ENCODE measurements around the gene SIRT7.

SIRT7 gene

GRCh38 chr17:81885869-81886548 lies 32.0 kb downstream of the SIRT7 start:
- peaks cover 86% of the 10 kb centered on the region for H3K36me3 ChIP-seq (ENCODE audit: control insufficient read depth, insufficient read depth, low read length)
- no peaks in the 10 kb centered on the region for H3K9me3 ChIP-seq (ENCODE audit: control insufficient read depth, insufficient read depth, low read depth, low read length)
- no peak overlapping the region for H3K27ac ChIP-seq (ENCODE audit: low read depth, low read length)
- H3K4me3 ChIP-seq (ENCODE audit: low read depth, low read length), result no peak overlapping the region
- no peak overlapping the region for H3K9ac ChIP-seq (ENCODE audit: low read length)
- H3K27me3 ChIP-seq (ENCODE audit: control insufficient read depth, insufficient read depth, low read length), result no peaks in the 10 kb centered on the region
- H3K4me1 ChIP-seq (ENCODE audit: control insufficient read depth, insufficient read depth, low read length), result peaks cover 6% of the 10 kb centered on the region; the same call in 1 of the 2 replicates

DNA sequence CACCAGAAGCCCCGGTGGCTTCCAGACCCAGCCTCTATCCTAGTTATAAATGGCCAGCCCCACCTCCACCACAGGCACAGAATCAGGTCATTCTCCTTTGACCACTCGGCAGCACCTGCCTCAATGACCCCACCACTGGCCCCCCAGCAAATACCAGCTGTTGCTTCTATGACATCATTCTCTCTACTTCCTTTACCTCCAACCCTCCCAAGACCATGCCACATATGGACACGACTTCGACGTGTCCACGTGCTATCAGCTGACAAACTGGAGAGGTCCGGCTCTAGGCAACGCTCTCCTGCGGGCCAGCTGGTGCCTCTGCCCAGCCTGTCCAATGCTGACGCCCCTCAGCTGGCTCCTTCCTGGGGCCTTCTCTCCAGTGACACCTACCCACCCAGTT lies 32.5 kb downstream of the SIRT7 start:
- H3K27ac ChIP-seq (ENCODE audit: low read depth, low read length), result no peak overlapping the region
- no peak overlapping the region for H3K4me3 ChIP-seq (ENCODE audit: low read depth, low read length)
- H3K36me3 ChIP-seq (ENCODE audit: control insufficient read depth, insufficient read depth, low read length), result peaks cover 87% of the 10 kb centered on the region
- no peaks in the 10 kb centered on the region for H3K27me3 ChIP-seq (ENCODE audit: control insufficient read depth, insufficient read depth, low read length)
- H3K9ac ChIP-seq (ENCODE audit: low read length), result no peak overlapping the region
- H3K4me1 ChIP-seq (ENCODE audit: control insufficient read depth, insufficient read depth, low read length), result peaks cover 5% of the 10 kb centered on the region; the same call in 1 of the 2 replicates
- no peaks in the 10 kb centered on the region for H3K9me3 ChIP-seq (ENCODE audit: control insufficient read depth, insufficient read depth, low read depth, low read length)

DNA sequence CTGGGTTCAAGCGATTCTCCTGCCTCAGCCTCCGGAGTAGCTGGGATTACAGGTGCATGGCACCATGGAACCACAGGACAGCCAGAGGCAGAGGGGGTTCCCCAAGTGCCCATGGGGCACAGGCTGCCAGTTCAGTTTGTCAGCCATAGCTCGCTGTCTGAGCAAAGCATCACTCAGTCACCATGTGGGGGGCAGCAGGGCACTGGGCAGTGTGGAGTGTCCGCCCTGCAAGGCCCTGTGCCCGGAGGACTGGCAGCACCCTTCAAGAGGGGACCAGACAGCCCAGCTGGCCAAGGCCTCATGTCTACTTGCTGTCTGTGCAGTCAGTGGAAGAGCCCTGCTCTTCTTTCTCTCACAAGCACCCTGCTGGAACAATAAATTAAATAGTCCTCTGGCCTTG lies 33.0 kb downstream of the SIRT7 start:
- Histone ChIP-seq H3K4me3 (ENCODE audit: low read depth, low read length) (no peak overlapping the region), H3K4me1 (ENCODE audit: control insufficient read depth, insufficient read depth, low read length) (no peaks in the 10 kb centered on the region), H3K9ac (ENCODE audit: low read length) (no peak overlapping the region), H3K9me3 (ENCODE audit: control insufficient read depth, insufficient read depth, low read depth, low read length) (no peaks in the 10 kb centered on the region), H3K27ac (ENCODE audit: low read depth, low read length) (no peak overlapping the region), H3K36me3 (ENCODE audit: control insufficient read depth, insufficient read depth, low read length) (peaks cover 85% of the 10 kb centered on the region), H3K27me3 (ENCODE audit: control insufficient read depth, insufficient read depth, low read length) (no peaks in the 10 kb centered on the region)

- Histone ChIP-seq H3K9ac (ENCODE audit: low read length) (no peak overlapping the region), H3K4me3 (ENCODE audit: low read depth, low read length) (no peak overlapping the region), H3K27me3 (ENCODE audit: control insufficient read depth, insufficient read depth, low read length) (no peaks in the 10 kb centered on the region), H3K27ac (ENCODE audit: low read depth, low read length) (no peak overlapping the region), H3K36me3 (ENCODE audit: control insufficient read depth, insufficient read depth, low read length) (peaks cover 84% of the 10 kb centered on the region), H3K4me1 (ENCODE audit: control insufficient read depth, insufficient read depth, low read length) (no peaks in the 10 kb centered on the region), H3K9me3 (ENCODE audit: control insufficient read depth, insufficient read depth, low read depth, low read length) (no peaks in the 10 kb centered on the region)
These were observed 33.5 kb downstream of the SIRT7 start for GRCh38 chr17:81884520-81884919.

- H3K27me3 ChIP-seq (ENCODE audit: control insufficient read depth, insufficient read depth, low read length), result no peaks in the 10 kb centered on the region
- no peaks in the 10 kb centered on the region for H3K4me1 ChIP-seq (ENCODE audit: control insufficient read depth, insufficient read depth, low read length)
- peaks cover 44% of the 10 kb centered on the region for H3K36me3 ChIP-seq (ENCODE audit: control insufficient read depth, insufficient read depth, low read length)
- H3K4me3 ChIP-seq (ENCODE audit: low read depth, low read length), result no peak overlapping the region
- H3K9ac ChIP-seq (ENCODE audit: low read length), result no peak overlapping the region
- H3K9me3 ChIP-seq (ENCODE audit: control insufficient read depth, insufficient read depth, low read depth, low read length), result no peaks in the 10 kb centered on the region
- H3K27ac ChIP-seq (ENCODE audit: low read depth, low read length), result no peak overlapping the region
These were observed 38.9 kb downstream of the SIRT7 start for GRCh38 chr17:81879121-81879520.

- H3K27me3 ChIP-seq (ENCODE audit: control insufficient read depth, insufficient read depth, low read length), result no peaks in the 10 kb centered on the region
These were observed 39.7 kb downstream of the SIRT7 start for GRCh38 chr17:81878294-81878693.

GRCh38 chr17:81877569-81877968 lies 40.4 kb downstream of the SIRT7 start:
- no peaks in the 10 kb centered on the region for H3K27me3 ChIP-seq (ENCODE audit: control insufficient read depth, insufficient read depth, low read length)
- H3K4me1 ChIP-seq (ENCODE audit: control insufficient read depth, insufficient read depth, low read length), result no peaks in the 10 kb centered on the region
- no peak overlapping the region for H3K27ac ChIP-seq (ENCODE audit: low read depth, low read length)
- H3K9ac ChIP-seq (ENCODE audit: low read length), result no peak overlapping the region
- H3K36me3 ChIP-seq (ENCODE audit: control insufficient read depth, insufficient read depth, low read length), result peaks cover 36% of the 10 kb centered on the region
- H3K9me3 ChIP-seq (ENCODE audit: control insufficient read depth, insufficient read depth, low read depth, low read length), result no peaks in the 10 kb centered on the region
- H3K4me3 ChIP-seq (ENCODE audit: low read depth, low read length), result no peak overlapping the region

More at GRCh38 chr17:81878294-81878693, 39.7 kb downstream of the SIRT7 start:
- no peak overlapping the region for H3K9ac ChIP-seq (ENCODE audit: low read length)
- no peaks in the 10 kb centered on the region for H3K4me1 ChIP-seq (ENCODE audit: control insufficient read depth, insufficient read depth, low read length)
- H3K9me3 ChIP-seq (ENCODE audit: control insufficient read depth, insufficient read depth, low read depth, low read length), result no peaks in the 10 kb centered on the region
- H3K36me3 ChIP-seq (ENCODE audit: control insufficient read depth, insufficient read depth, low read length), result peaks cover 39% of the 10 kb centered on the region
- no peak overlapping the region for H3K4me3 ChIP-seq (ENCODE audit: low read depth, low read length)
- H3K27ac ChIP-seq (ENCODE audit: low read depth, low read length), result no peak overlapping the region

GRCh38 chr17:81871387-81872230 lies 46.4 kb downstream of the SIRT7 start:
- Histone ChIP-seq H3K4me1 (ENCODE audit: control insufficient read depth, insufficient read depth, low read length) (peaks cover 34% of the 10 kb centered on the region), H3K36me3 (ENCODE audit: control insufficient read depth, insufficient read depth, low read length) (peaks cover 16% of the 10 kb centered on the region)

GRCh38 chr17:81870981-81871386 lies 47.0 kb downstream of the SIRT7 start, which contains the start of gene ARHGDIA:
Gene ARHGDIA (minus strand): TSS chr17:81871337. CDS start chr17:81869930, 1,407 bp downstream.
- H3K36me3 ChIP-seq (ENCODE audit: control insufficient read depth, insufficient read depth, low read length), result peaks cover 21% of the 10 kb centered on the region
- peak within 1 kb of the TSS; percentile 98 for H3K9ac ChIP-seq (ENCODE audit: low read length)
- peak within 1 kb of the TSS; percentile 96 for H3K4me3 ChIP-seq (ENCODE audit: low read depth, low read length)
- H3K27me3 ChIP-seq (ENCODE audit: control insufficient read depth, insufficient read depth, low read length), result no peaks in the 10 kb centered on the region
- peak within 1 kb of the TSS; percentile 99 for H3K27ac ChIP-seq (ENCODE audit: low read depth, low read length)
- peaks cover 38% of the 10 kb centered on the region for H3K4me1 ChIP-seq (ENCODE audit: control insufficient read depth, insufficient read depth, low read length)
- no peaks in the 10 kb centered on the region for H3K9me3 ChIP-seq (ENCODE audit: control insufficient read depth, insufficient read depth, low read depth, low read length)

More at GRCh38 chr17:81871387-81872230, 46.4 kb downstream of the SIRT7 start:
- Histone ChIP-seq H3K27ac (ENCODE audit: low read depth, low read length) (peak overlapping the region; percentile 99), H3K9me3 (ENCODE audit: control insufficient read depth, insufficient read depth, low read depth, low read length) (no peaks in the 10 kb centered on the region), H3K27me3 (ENCODE audit: control insufficient read depth, insufficient read depth, low read length) (no peaks in the 10 kb centered on the region), H3K9ac (ENCODE audit: low read length) (peak overlapping the region; percentile 98), H3K4me3 (ENCODE audit: low read depth, low read length) (peak overlapping the region; percentile 96)

- Histone ChIP-seq H3K9ac (ENCODE audit: low read length) (peak overlapping the region; percentile 94), H3K9me3 (ENCODE audit: control insufficient read depth, insufficient read depth, low read depth, low read length) (no peaks in the 10 kb centered on the region), H3K27me3 (ENCODE audit: control insufficient read depth, insufficient read depth, low read length) (no peaks in the 10 kb centered on the region), H3K36me3 (ENCODE audit: control insufficient read depth, insufficient read depth, low read length) (peaks cover 27% of the 10 kb centered on the region), H3K4me3 (ENCODE audit: low read depth, low read length) (peak overlapping the region; percentile 65), H3K4me1 (ENCODE audit: control insufficient read depth, insufficient read depth, low read length) (peaks cover 38% of the 10 kb centered on the region), H3K27ac (ENCODE audit: low read depth, low read length) (peak overlapping the region; percentile 57; the same call in 1 of the 2 replicates)
These were observed 47.6 kb downstream of the SIRT7 start for GRCh38 chr17:81870131-81870980.

All from HUES6 (cell line).